IPS-15b (cell line): ENCODE results near the gene CDC42BPB.
A peak's percentile ranks its signal among the peaks of the same experiment; 100 is the strongest.

ENCODE experiments used
- H3K27me3 ChIP-seq: one replicate; pipeline ENCODE4 v1.6.1; 2013; ENCODE audit warnings: low read length; ENCODE audit not compliant: control insufficient read depth, insufficient read depth
- H3K36me3 ChIP-seq: one replicate; pipeline ENCODE4 v1.6.1; 2013; ENCODE audit warnings: low read length; ENCODE audit not compliant: control insufficient read depth, insufficient read depth
- H3K4me1 ChIP-seq: one replicate; pipeline ENCODE4 v1.6.1; 2013; ENCODE audit warnings: mild to moderate bottlenecking, low read length; ENCODE audit not compliant: control insufficient read depth, insufficient read depth
- H3K4me3 ChIP-seq: one replicate; pipeline ENCODE4 v1.5.1; 2013; ENCODE audit warnings: low read depth, low read length
- H3K9ac ChIP-seq: one replicate; pipeline ENCODE4 v1.6.1; 2013; ENCODE audit warnings: low read depth, mild to moderate bottlenecking, low read length
- H3K9me3 ChIP-seq: one replicate; pipeline ENCODE4 v1.6.1; 2013; ENCODE audit warnings: mild to moderate bottlenecking, low read length; ENCODE audit not compliant: control insufficient read depth, insufficient read depth

Gene CDC42BPB

GRCh38 chr14:103100281-103101121, 43.2 kb upstream of the CDC42BPB start:
- H3K9ac ChIP-seq = no peak overlapping the region

GRCh38 chr14:103099733-103100280, 42.5 kb upstream of the CDC42BPB start:
- Histone ChIP-seq H3K4me1 (no peaks in the 10 kb centered on the region), H3K4me3 (no peak overlapping the region), H3K9ac (no peak overlapping the region), H3K27me3 (peaks cover 11% of the 10 kb centered on the region), H3K9me3 (no peaks in the 10 kb centered on the region), H3K36me3 (no peaks in the 10 kb centered on the region)

More at GRCh38 chr14:103100281-103101121, 43.2 kb upstream of the CDC42BPB start:
- Histone ChIP-seq H3K4me3 (no peak overlapping the region), H3K4me1 (peaks cover 3% of the 10 kb centered on the region), H3K9me3 (no peaks in the 10 kb centered on the region), H3K27me3 (peaks cover 16% of the 10 kb centered on the region), H3K36me3 (no peaks in the 10 kb centered on the region)

GRCh38 chr14:103099081-103099732, 41.9 kb upstream of the CDC42BPB start:
- H3K4me3 ChIP-seq = no peak overlapping the region
- peaks cover 7% of the 10 kb centered on the region for H3K27me3 ChIP-seq
- H3K4me1 ChIP-seq = no peaks in the 10 kb centered on the region
- no peak overlapping the region for H3K9ac ChIP-seq
- H3K36me3 ChIP-seq = no peaks in the 10 kb centered on the region
- H3K9me3 ChIP-seq = no peaks in the 10 kb centered on the region

- Histone ChIP-seq H3K9me3 (no peaks in the 10 kb centered on the region), H3K9ac (no peak overlapping the region), H3K4me3 (no peak overlapping the region), H3K27me3 (peaks cover 4% of the 10 kb centered on the region), H3K36me3 (no peaks in the 10 kb centered on the region), H3K4me1 (no peaks in the 10 kb centered on the region)
Measured at GRCh38 chr14:103097994-103098957, 40.9 kb upstream of the CDC42BPB start.

GRCh38 chr14:103097244-103097993, 40.1 kb upstream of the CDC42BPB start:
- H3K27me3 ChIP-seq = no peaks in the 10 kb centered on the region
- H3K4me3 ChIP-seq = no peak overlapping the region
- no peaks in the 10 kb centered on the region for H3K36me3 ChIP-seq
- H3K4me1 ChIP-seq = no peaks in the 10 kb centered on the region
- no peaks in the 10 kb centered on the region for H3K9me3 ChIP-seq
- H3K9ac ChIP-seq = no peak overlapping the region

GRCh38 chr14:103096387-103096786, 39.0 kb upstream of the CDC42BPB start:
- no peaks in the 10 kb centered on the region for H3K4me1 ChIP-seq
- no peak overlapping the region for H3K4me3 ChIP-seq
- H3K27me3 ChIP-seq = no peaks in the 10 kb centered on the region
- no peaks in the 10 kb centered on the region for H3K36me3 ChIP-seq
- H3K9ac ChIP-seq = no peak overlapping the region
- no peaks in the 10 kb centered on the region for H3K9me3 ChIP-seq

GRCh38 chr14:103095210-103095778, 37.9 kb upstream of the CDC42BPB start:
- Histone ChIP-seq H3K27me3 (peaks cover 4% of the 10 kb centered on the region), H3K36me3 (no peaks in the 10 kb centered on the region), H3K9me3 (no peaks in the 10 kb centered on the region), H3K9ac (no peak overlapping the region), H3K4me1 (no peaks in the 10 kb centered on the region), H3K4me3 (no peak overlapping the region)

GRCh38 chr14:103094406-103095209, 37.3 kb upstream of the CDC42BPB start, which contains the start of gene EXOC3L4:
TSS of gene EXOC3L4 (plus strand) at chr14:103094725. CDS start at chr14:103100220, 5,495 bp downstream.
- Histone ChIP-seq H3K9me3 (no peaks in the 10 kb centered on the region), H3K36me3 (no peaks in the 10 kb centered on the region), H3K27me3 (peaks cover 5% of the 10 kb centered on the region), H3K4me3 (no peak within 1 kb of the TSS), H3K4me1 (no peaks in the 10 kb centered on the region), H3K9ac (no peak within 1 kb of the TSS)

GRCh38 chr14:103093856-103094405, 36.6 kb upstream of the CDC42BPB start:
- no peaks in the 10 kb centered on the region for H3K36me3 ChIP-seq
- no peaks in the 10 kb centered on the region for H3K9me3 ChIP-seq
- H3K9ac ChIP-seq = no peak overlapping the region
- H3K4me3 ChIP-seq = no peak overlapping the region
- H3K4me1 ChIP-seq = no peaks in the 10 kb centered on the region
- peaks cover 5% of the 10 kb centered on the region for H3K27me3 ChIP-seq

GRCh38 chr14:103091883-103092222, 34.5 kb upstream of the CDC42BPB start:
- H3K27me3 ChIP-seq = peaks cover 5% of the 10 kb centered on the region
- H3K9me3 ChIP-seq = no peaks in the 10 kb centered on the region
- H3K4me1 ChIP-seq = no peaks in the 10 kb centered on the region
- H3K4me3 ChIP-seq = peak overlapping the region; percentile 26
- H3K36me3 ChIP-seq = no peaks in the 10 kb centered on the region
- H3K9ac ChIP-seq = no peak overlapping the region
